ENCODE measurements around the gene ORM2. TPM values are rescaled to one million over a fixed set of nuclear protein-coding genes. Genes with fewer than 3 reads are reported as not detected.

Gene ORM2
- polyA plus RNA-seq, 1 of the 3 experiments (the other 2 are of a cell fraction): not detected

DNA sequence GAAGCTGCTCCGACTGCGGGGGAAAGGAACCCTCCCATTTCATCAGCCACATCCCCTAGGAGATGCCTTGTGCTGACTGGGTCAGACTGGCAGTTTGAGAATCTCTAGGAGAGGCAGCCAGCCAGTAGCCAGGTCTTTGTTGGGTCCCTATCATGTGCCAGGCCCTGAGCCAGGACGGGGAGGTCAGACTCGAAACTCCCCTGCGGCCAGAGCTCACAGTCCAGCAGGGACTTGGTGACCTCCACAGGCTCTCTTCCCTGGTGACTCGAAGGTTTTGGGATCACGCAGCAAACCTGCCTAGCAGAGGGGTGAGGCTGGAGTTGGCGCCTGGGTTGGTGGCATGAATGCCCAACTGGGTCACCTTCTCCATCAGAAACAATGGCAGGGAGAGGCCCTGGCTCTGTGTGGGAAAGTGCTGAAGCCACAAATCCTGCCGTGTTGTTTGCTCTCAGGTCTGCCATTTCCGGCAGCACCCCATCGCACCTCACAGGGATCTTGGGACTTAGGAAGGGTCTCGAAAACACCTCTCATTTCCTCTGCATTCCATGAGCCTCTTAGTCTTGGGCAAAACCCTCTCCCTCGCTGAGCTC is 21.2 kb upstream of the ORM2 start:
- no peaks in the 10 kb centered on the region for H3K79me2 ChIP-seq (ENCODE audit: insufficient read depth)
- H3K4me3 ChIP-seq (ENCODE audit: low read depth in 2 of 2, low read length in 1 of 2): no peak overlapping the region
- H2AFZ ChIP-seq (ENCODE audit: low read depth): no peak overlapping the region
- no peaks in the 10 kb centered on the region for H3K9me3 ChIP-seq
- H3K36me3 ChIP-seq (replicated peaks in 1 of 2; ENCODE audit: control insufficient read depth in 1 of 2, insufficient read depth in 2 of 2, low read length in 1 of 2): peaks cover 0 to 3% of the 10 kb centered on the region in 2 experiments
- 88% methylated on average over 5 of the region's 13 CpGs for WGBS (ENCODE audit: low lambda C conversion rate)
- no peaks in the 10 kb centered on the region for H3K9me2 ChIP-seq
- no peaks in the 10 kb centered on the region for H3K27me3 ChIP-seq (ENCODE audit: insufficient read depth)
- no peak for DNase-seq
- H3K9ac ChIP-seq: no peak overlapping the region
- ChIA-PET CTCF (interaction anchor here (2.3 kb wide), 1 partner anchor 153 kb away, joined by 8 read pairs; the partner anchor contains the start of gene COL27A1), POLR2A (no interaction called here)
- no peak overlapping the region for H3K27ac ChIP-seq (ENCODE audit: low read depth in 2 of 2, low read length in 1 of 2)
- TF ChIP-seq EZH2phosphoT487 (IDR thresholded peaks at IDR 0.05; ENCODE audit: borderline replicate concordance, low read depth) (no peak), GABPA (IDR thresholded peaks at IDR 0.05; ENCODE audit: low read depth) (no peak), SMC3 (IDR thresholded peaks at IDR 0.05; ENCODE audit: low read depth, low read length) (no peak), FOXM1 (IDR thresholded peaks at IDR 0.05; ENCODE audit: low read depth) (no peak)
- TF ChIP-seq, protein P1, sequence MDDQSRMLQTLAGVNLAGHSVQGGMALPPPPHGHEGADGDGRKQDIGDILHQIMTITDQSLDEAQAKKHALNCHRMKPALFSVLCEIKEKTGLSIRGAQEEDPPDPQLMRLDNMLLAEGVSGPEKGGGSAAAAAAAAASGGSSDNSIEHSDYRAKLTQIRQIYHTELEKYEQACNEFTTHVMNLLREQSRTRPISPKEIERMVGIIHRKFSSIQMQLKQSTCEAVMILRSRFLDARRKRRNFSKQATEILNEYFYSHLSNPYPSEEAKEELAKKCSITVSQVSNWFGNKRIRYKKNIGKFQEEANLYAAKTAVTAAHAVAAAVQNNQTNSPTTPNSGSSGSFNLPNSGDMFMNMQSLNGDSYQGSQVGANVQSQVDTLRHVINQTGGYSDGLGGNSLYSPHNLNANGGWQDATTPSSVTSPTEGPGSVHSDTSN (IDR thresholded peaks at IDR 0.05): no peak
- H3K4me2 ChIP-seq: no peak overlapping the region
- H3K4me1 ChIP-seq (ENCODE audit: control insufficient read depth in 1 of 2, insufficient read depth in 2 of 2, low read depth in 1 of 2, low read length in 1 of 2): peaks cover 0 to 5% of the 10 kb centered on the region in 2 experiments; a peak in 1 of 4 replicates
- no peaks in the 10 kb centered on the region for H3F3A ChIP-seq (replicated peaks; ENCODE audit: insufficient read depth)
- no peaks in the 10 kb centered on the region for H4K20me1 ChIP-seq (ENCODE audit: insufficient read depth)

DNA sequence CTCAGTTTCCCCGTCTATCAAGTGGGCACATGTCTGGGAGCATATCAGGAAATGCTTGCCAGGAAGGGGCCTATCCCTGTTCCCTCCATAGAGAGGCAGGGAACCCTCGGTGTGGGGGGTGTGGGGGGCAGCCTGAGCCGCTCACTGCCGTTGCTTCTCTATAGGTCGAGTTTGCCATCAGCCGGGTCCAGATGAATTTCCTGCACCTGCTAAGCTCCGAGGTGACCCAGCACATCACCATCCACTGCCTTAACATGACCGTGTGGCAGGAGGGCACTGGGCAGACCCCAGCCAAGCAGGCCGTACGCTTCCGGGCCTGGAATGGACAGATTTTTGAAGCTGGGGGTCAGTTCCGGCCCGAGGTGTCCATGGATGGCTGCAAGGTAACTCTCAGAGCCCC is 20.6 kb upstream of the ORM2 start:
- H3K27ac ChIP-seq (ENCODE audit: low read depth in 2 of 2, low read length in 1 of 2): no peak overlapping the region
- H2AFZ ChIP-seq (ENCODE audit: low read depth): no peak overlapping the region
- peaks cover 0 to 3% of the 10 kb centered on the region in 2 experiments for H3K36me3 ChIP-seq (replicated peaks in 1 of 2; ENCODE audit: control insufficient read depth in 1 of 2, insufficient read depth in 2 of 2, low read length in 1 of 2)
- WGBS (ENCODE audit: low lambda C conversion rate): 93% methylated on average over 12 of the region's 13 CpGs
- H3K4me3 ChIP-seq (ENCODE audit: low read depth in 2 of 2, low read length in 1 of 2): no peak overlapping the region
- H3K9me3 ChIP-seq: no peaks in the 10 kb centered on the region
- no peaks in the 10 kb centered on the region for H4K20me1 ChIP-seq (ENCODE audit: insufficient read depth)
- H3K79me2 ChIP-seq (ENCODE audit: insufficient read depth): no peaks in the 10 kb centered on the region
- no peak overlapping the region for H3K9ac ChIP-seq
- H3K4me2 ChIP-seq: no peak overlapping the region
- no peaks in the 10 kb centered on the region for H3K27me3 ChIP-seq (ENCODE audit: insufficient read depth)
- no peaks in the 10 kb centered on the region for H3F3A ChIP-seq (replicated peaks; ENCODE audit: insufficient read depth)
- H3K9me2 ChIP-seq: no peaks in the 10 kb centered on the region
- ChIA-PET POLR2A (no interaction called here), CTCF (interaction anchor here (0.9 to 2.3 kb wide), 2 partner anchors 75 to 154 kb away, joined by 3 to 8 read pairs; partner anchors contain the start of gene COL27A1)
- peaks cover 0 to 5% of the 10 kb centered on the region in 2 experiments; a peak in 1 of 4 replicates for H3K4me1 ChIP-seq (ENCODE audit: control insufficient read depth in 1 of 2, insufficient read depth in 2 of 2, low read depth in 1 of 2, low read length in 1 of 2)
- no peak for DNase-seq
- TF ChIP-seq EP300 (IDR thresholded peaks at IDR 0.05; ENCODE audit: borderline replicate concordance in 1 of 2, low read depth in 1 of 2, low read length in 1 of 2) (no peak), MXI1 (IDR thresholded peaks at IDR 0.05; ENCODE audit: low read depth, low read length) (no peak), YY1 (IDR thresholded peaks at IDR 0.05; ENCODE audit: low read depth) (no peak), TAF1 (IDR thresholded peaks at IDR 0.05; ENCODE audit: borderline replicate concordance, low read depth, low read length) (no peak), EZH2phosphoT487 (IDR thresholded peaks at IDR 0.05; ENCODE audit: borderline replicate concordance, low read depth) (no peak), CHD2 (IDR thresholded peaks at IDR 0.05; ENCODE audit: low read length, partially characterized antibody) (no peak), SIN3A (IDR thresholded peaks at IDR 0.05; ENCODE audit: borderline replicate concordance, low read depth, low read length) (no peak)
- TF ChIP-seq, protein P2, sequence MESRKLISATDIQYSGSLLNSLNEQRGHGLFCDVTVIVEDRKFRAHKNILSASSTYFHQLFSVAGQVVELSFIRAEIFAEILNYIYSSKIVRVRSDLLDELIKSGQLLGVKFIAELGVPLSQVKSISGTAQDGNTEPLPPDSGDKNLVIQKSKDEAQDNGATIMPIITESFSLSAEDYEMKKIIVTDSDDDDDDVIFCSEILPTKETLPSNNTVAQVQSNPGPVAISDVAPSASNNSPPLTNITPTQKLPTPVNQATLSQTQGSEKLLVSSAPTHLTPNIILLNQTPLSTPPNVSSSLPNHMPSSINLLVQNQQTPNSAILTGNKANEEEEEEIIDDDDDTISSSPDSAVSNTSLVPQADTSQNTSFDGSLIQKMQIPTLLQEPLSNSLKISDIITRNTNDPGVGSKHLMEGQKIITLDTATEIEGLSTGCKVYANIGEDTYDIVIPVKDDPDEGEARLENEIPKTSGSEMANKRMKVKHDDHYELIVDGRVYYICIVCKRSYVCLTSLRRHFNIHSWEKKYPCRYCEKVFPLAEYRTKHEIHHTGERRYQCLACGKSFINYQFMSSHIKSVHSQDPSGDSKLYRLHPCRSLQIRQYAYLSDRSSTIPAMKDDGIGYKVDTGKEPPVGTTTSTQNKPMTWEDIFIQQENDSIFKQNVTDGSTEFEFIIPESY (IDR thresholded peaks at IDR 0.05; ENCODE audit: borderline replicate concordance, low read depth): no peak
- TF ChIP-seq, protein P3, sequence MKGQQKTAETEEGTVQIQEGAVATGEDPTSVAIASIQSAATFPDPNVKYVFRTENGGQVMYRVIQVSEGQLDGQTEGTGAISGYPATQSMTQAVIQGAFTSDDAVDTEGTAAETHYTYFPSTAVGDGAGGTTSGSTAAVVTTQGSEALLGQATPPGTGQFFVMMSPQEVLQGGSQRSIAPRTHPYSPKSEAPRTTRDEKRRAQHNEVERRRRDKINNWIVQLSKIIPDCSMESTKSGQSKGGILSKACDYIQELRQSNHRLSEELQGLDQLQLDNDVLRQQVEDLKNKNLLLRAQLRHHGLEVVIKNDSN (IDR thresholded peaks at IDR 0.05; ENCODE audit: borderline replicate concordance, low read depth): no peak

Data from SK-N-SH (cell line).